OCI-LY1 (cell line): ENCODE results near the gene NMT1.

ENCODE experiments used
- H2AFZ ChIP-seq: fragments of 200-600 bp; sonication (generic), shearing (Covaris generic); 2 replicates; pipeline ENCODE4 v1.6.0; 2014; ENCODE audit warnings: antibody characterized with exemption, mild to moderate bottlenecking, low read length
- H3F3A ChIP-seq: fragments of 200-600 bp; sonication (generic), shearing (Covaris generic); 2 replicates; pipeline ENCODE4 v1.6.0; 2014; ENCODE audit warnings: mild to moderate bottlenecking, antibody characterized with exemption, low read length, moderate library complexity; ENCODE audit not compliant: insufficient read depth
- H3K27ac ChIP-seq: fragments of 200-600 bp; sonication (generic); 2 replicates; pipeline ENCODE4 v1.5.1; 2014; ENCODE audit warnings: low read length, mixed run types, mild to moderate bottlenecking, low read depth; ENCODE audit not compliant: poor library complexity, severe bottlenecking
- H3K27me3 ChIP-seq: fragments of 200-600 bp; sonication (generic); 2 replicates; pipeline ENCODE4 v1.6.0; 2014; ENCODE audit warnings: antibody characterized with exemption, mild to moderate bottlenecking, low read length, moderate library complexity; ENCODE audit not compliant: insufficient read depth
- H3K36me3 ChIP-seq: fragments of 200-600 bp; sonication (generic); 2 replicates; pipeline ENCODE4 v1.6.1; 2014; ENCODE audit warnings: mild to moderate bottlenecking, antibody characterized with exemption, low read length, moderate library complexity, mixed read lengths; ENCODE audit not compliant: insufficient read depth
- H3K4me1 ChIP-seq: fragments of 200-600 bp; sonication (generic); 2 replicates; pipeline ENCODE4 v1.5.1; 2014; ENCODE audit warnings: mild to moderate bottlenecking, low read length, moderate library complexity; ENCODE audit not compliant: insufficient read depth, severe bottlenecking
- H3K4me2 ChIP-seq: fragments of 200-600 bp; sonication (generic), shearing (Covaris generic); 2 replicates; pipeline ENCODE4 v1.6.1; 2014; ENCODE audit warnings: low read length
- H3K4me3 ChIP-seq: fragments of 200-600 bp; sonication (generic); 2 replicates; pipeline ENCODE4 v1.5.1; 2014; ENCODE audit warnings: low read length, low read depth, mild to moderate bottlenecking, mixed read lengths; ENCODE audit not compliant: poor library complexity, severe bottlenecking
- H3K79me2 ChIP-seq: fragments of 200-600 bp; shearing (Covaris generic); 2 replicates; pipeline ENCODE4 v1.6.1; 2016; ENCODE audit warnings: mixed run types, low read length, mixed read lengths; ENCODE audit not compliant: insufficient read depth
- H3K9ac ChIP-seq: fragments of 200-600 bp; sonication (generic), shearing (Covaris generic); 2 replicates; pipeline ENCODE4 v1.6.1; 2014; ENCODE audit warnings: mild to moderate bottlenecking, low read length, mixed read lengths
- H3K9me2 ChIP-seq: fragments of 200-600 bp; sonication (generic), shearing (Covaris generic); 2 replicates; pipeline ENCODE4 v1.6.1; 2014; ENCODE audit warnings: low read depth, mild to moderate bottlenecking, low read length, mixed read lengths
- H3K9me3 ChIP-seq: fragments of 200-600 bp; shearing (Covaris generic); 2 replicates; pipeline ENCODE4 v1.6.1; 2014; ENCODE audit warnings: low read length, mixed read lengths
- H4K20me1 ChIP-seq: fragments of 200-600 bp; sonication (generic), shearing (Covaris generic); 2 replicates; pipeline ENCODE4 v1.6.0; 2016; ENCODE audit warnings: mild to moderate bottlenecking, low read length; ENCODE audit not compliant: insufficient read depth
- CTCF ChIP-seq: fragments of 200-600 bp; sonication (generic), shearing (Covaris generic); IDR thresholded peaks from 2 replicates; pipeline ENCODE4 v1.5.1; 2017; ENCODE audit warnings: mild to moderate bottlenecking, antibody characterized with exemption, low read length, moderate library complexity, mixed read lengths
- EZH2 ChIP-seq: fragments of 200-600 bp; sonication (generic), shearing (Covaris generic); IDR thresholded peaks from 2 replicates; pipeline ENCODE4 v1.8.0; 2017; ENCODE audit warnings: borderline replicate concordance, mixed run types, mild to moderate bottlenecking, antibody characterized with exemption, low read length, moderate library complexity, mixed read lengths

NMT1 gene

GRCh38 chr17:45116434-45117016, 55.4 kb downstream of the NMT1 start:
- Histone ChIP-seq H3K4me1 (no peaks in the 10 kb centered on the region), H3F3A (no peaks in the 10 kb centered on the region), H3K9ac (no peak overlapping the region), H3K9me2 (no peaks in the 10 kb centered on the region), H3K4me3 (no peak overlapping the region), H2AFZ (no peak overlapping the region), H4K20me1 (no peaks in the 10 kb centered on the region), H3K4me2 (no peak overlapping the region), H3K9me3 (no peaks in the 10 kb centered on the region), H3K27ac (no peak overlapping the region), H3K79me2 (no peaks in the 10 kb centered on the region), H3K27me3 (peaks cover 12% of the 10 kb centered on the region; the same call in 1 of the 2 replicates), H3K36me3 (no peaks in the 10 kb centered on the region)
- no peak for TF ChIP-seq EZH2
- no peak for TF ChIP-seq CTCF

- Histone ChIP-seq H3K9me2 (no peaks in the 10 kb centered on the region), H4K20me1 (no peaks in the 10 kb centered on the region), H3K79me2 (no peaks in the 10 kb centered on the region), H3K36me3 (no peaks in the 10 kb centered on the region), H3K27ac (no peak overlapping the region), H3K4me2 (no peak overlapping the region), H2AFZ (no peak overlapping the region), H3K9me3 (no peaks in the 10 kb centered on the region), H3F3A (no peaks in the 10 kb centered on the region), H3K9ac (no peak overlapping the region), H3K4me1 (no peaks in the 10 kb centered on the region), H3K4me3 (no peak overlapping the region), H3K27me3 (peaks cover 12% of the 10 kb centered on the region; the same call in 1 of the 2 replicates)
- TF ChIP-seq EZH2 = no peak
- TF ChIP-seq CTCF = no peak
Observed at GRCh38 chr17:45117334-45117733, 56.2 kb downstream of the NMT1 start.

- H3K79me2 ChIP-seq = no peaks in the 10 kb centered on the region
- no peak overlapping the region for H3K4me2 ChIP-seq
- no peak overlapping the region for H3K9ac ChIP-seq
- H3F3A ChIP-seq = no peaks in the 10 kb centered on the region
- H3K4me1 ChIP-seq = no peaks in the 10 kb centered on the region
- no peak overlapping the region for H2AFZ ChIP-seq
- H3K27me3 ChIP-seq = peaks cover 12% of the 10 kb centered on the region; the same call in 1 of the 2 replicates
- TF ChIP-seq EZH2 (no peak), CTCF (no peak)
- no peak overlapping the region for H3K4me3 ChIP-seq
- no peaks in the 10 kb centered on the region for H3K9me3 ChIP-seq
- no peak overlapping the region for H3K27ac ChIP-seq
- H3K36me3 ChIP-seq = no peaks in the 10 kb centered on the region
- no peaks in the 10 kb centered on the region for H4K20me1 ChIP-seq
- H3K9me2 ChIP-seq = no peaks in the 10 kb centered on the region
Observed at GRCh38 chr17:45117848-45118646, 56.9 kb downstream of the NMT1 start.
